Bone marrow (tissue), 2 donors: ENCODE data around the gene TMEM167B.
A peak's percentile ranks its signal among the peaks of the same experiment; 100 is the strongest.

ENCODE experiments used
- DNase-seq, 2 donors: peaks; one replicate each; lab custom pipeline; 2025; lab: John Stamatoyannopoulos, UW

TMEM167B gene

GRCh38 chr1:109083501-109083900, 7.1 kb upstream of the TMEM167B start:
- DNase-seq = no peak

- DNase-seq = no peak
Measured at GRCh38 chr1:109083923-109084322, 6.6 kb upstream of the TMEM167B start.

- peak in 1 of 2 donors; percentile 6 for DNase-seq
Measured at GRCh38 chr1:109084563-109085517, 5.7 kb upstream of the TMEM167B start.

GRCh38 chr1:109089242-109090015, 1.1 kb upstream of the TMEM167B start:
- no peak for DNase-seq

GRCh38 chr1:109091078-109091838, 694 bp downstream of the TMEM167B start:
- no peak for DNase-seq

GRCh38 chr1:109091839-109092193, 1.3 kb downstream of the TMEM167B start:
- no peak for DNase-seq

GRCh38 chr1:109094377-109094803, 3.8 kb downstream of the TMEM167B start:
- DNase-seq = no peak

- no peak for DNase-seq
Measured at GRCh38 chr1:109094871-109095270, 4.3 kb downstream of the TMEM167B start.

GRCh38 chr1:109095631-109096030, 5.1 kb downstream of the TMEM167B start:
- DNase-seq = no peak

- DNase-seq = no peak
Measured at GRCh38 chr1:109096120-109096519, 5.6 kb downstream of the TMEM167B start.

GRCh38 chr1:109099938-109100773, 9.6 kb downstream of the TMEM167B start:
- DNase-seq = peak; percentile 81 to 97

GRCh38 chr1:109104364-109105151, 14.0 kb downstream of the TMEM167B start:
- no peak for DNase-seq

GRCh38 chr1:109105881-109106280, 15.3 kb downstream of the TMEM167B start:
- DNase-seq = no peak

GRCh38 chr1:109107785-109108184, 17.2 kb downstream of the TMEM167B start:
- no peak for DNase-seq

GRCh38 chr1:109109906-109110305, 19.3 kb downstream of the TMEM167B start:
- DNase-seq = no peak

- no peak for DNase-seq
Measured at GRCh38 chr1:109111386-109112055, 21.0 kb downstream of the TMEM167B start.

- DNase-seq = peak in 1 of 2 donors; percentile 53
Measured at GRCh38 chr1:109112056-109112651, 21.6 kb downstream of the TMEM167B start.

- peak; percentile 31 to 72 for DNase-seq
Measured at GRCh38 chr1:109112652-109113285, 22.2 kb downstream of the TMEM167B start.
